NT2/D1 (cell line): ENCODE results near the gene TMEM130.
A peak's percentile ranks its signal among the peaks of the same experiment; 100 is the strongest.
"Not testable (repeated sequence)": the region's sequence is repeated elsewhere in the genome, so short reads cannot be mapped to it uniquely, and the experiment has no call there.

ENCODE experiments used
- DNase-seq: peaks from one replicate; pipeline ENCODE4 v3.0.0-alpha.2; 2011; ENCODE audit warnings: low read depth, low spot score
- H3K27me3 ChIP-seq: 2 replicates; pipeline ENCODE4 v1.6.0; 2011; ENCODE audit warnings: mild to moderate bottlenecking; ENCODE audit not compliant: insufficient read length, insufficient read depth
- H3K36me3 ChIP-seq: 2 replicates; pipeline ENCODE4 v1.6.1; 2011; ENCODE audit warnings: mild to moderate bottlenecking, low read length, mixed read lengths; ENCODE audit not compliant: insufficient read depth, insufficient read length
- H3K4me1 ChIP-seq: 2 replicates; pipeline ENCODE4 v1.5.1; 2011; ENCODE audit not compliant: insufficient read depth, insufficient read length
- H3K4me3 ChIP-seq: 2 replicates; pipeline ENCODE4 v1.5.1; 2011; ENCODE audit warnings: low read depth; ENCODE audit not compliant: insufficient read length
- H3K9ac ChIP-seq: 2 replicates; pipeline ENCODE4 v1.6.0; 2011; ENCODE audit warnings: low read depth; ENCODE audit not compliant: insufficient read length
- H3K9me3 ChIP-seq: 2 replicates; pipeline ENCODE4 v1.5.1; 2011; ENCODE audit warnings: mild to moderate bottlenecking, low read length; ENCODE audit not compliant: insufficient read depth
- SUZ12 ChIP-seq: IDR thresholded peaks from 2 replicates; pipeline ENCODE4 v1.6.1; 2011; ENCODE audit not compliant: insufficient read length, insufficient read depth; ENCODE audit errors: extremely low read depth
- YY1 ChIP-seq: IDR thresholded peaks from 2 replicates; pipeline ENCODE4 v1.6.1; 2011; ENCODE audit not compliant: insufficient read length, insufficient read depth
- ZNF274 ChIP-seq: IDR thresholded peaks from 2 replicates; pipeline ENCODE4 v1.6.1; 2011; ENCODE audit warnings: mild to moderate bottlenecking, low read depth, low read length

Gene TMEM130

GRCh38 chr7:98862203-98862602 lies 7.6 kb downstream of the TMEM130 start:
- no peak overlapping the region for H3K9ac ChIP-seq
- no peaks in the 10 kb centered on the region for H3K4me1 ChIP-seq
- H3K27me3 ChIP-seq = no peaks in the 10 kb centered on the region
- TF ChIP-seq ZNF274 (no peak), YY1 (no peak), SUZ12 (no peak)
- no peak for DNase-seq
- no peaks in the 10 kb centered on the region for H3K9me3 ChIP-seq
- no peak overlapping the region for H3K4me3 ChIP-seq
- no peaks in the 10 kb centered on the region for H3K36me3 ChIP-seq

GRCh38 chr7:98860071-98860470 lies 9.7 kb downstream of the TMEM130 start:
- H3K9ac ChIP-seq = no peak overlapping the region
- DNase-seq = no peak
- H3K36me3 ChIP-seq = no peaks in the 10 kb centered on the region
- no peaks in the 10 kb centered on the region for H3K9me3 ChIP-seq
- no peaks in the 10 kb centered on the region for H3K27me3 ChIP-seq
- TF ChIP-seq YY1 (no peak), SUZ12 (no peak), ZNF274 (no peak)
- no peak overlapping the region for H3K4me3 ChIP-seq
- H3K4me1 ChIP-seq = no peaks in the 10 kb centered on the region

- Histone ChIP-seq H3K9me3 (no peaks in the 10 kb centered on the region; the same call in 1 of the 2 replicates), H3K36me3 (peaks cover 8% of the 10 kb centered on the region), H3K9ac (peak overlapping the region; percentile 16), H3K4me1 (peaks cover 10% of the 10 kb centered on the region), H3K27me3 (no peaks in the 10 kb centered on the region), H3K4me3 (no peak overlapping the region)
- DNase-seq = no peak
- TF ChIP-seq SUZ12 = no peak
- TF ChIP-seq ZNF274 = no peak
- no peak for TF ChIP-seq YY1
These were observed 14.0 kb downstream of the TMEM130 start for GRCh38 chr7:98855610-98856422.

- DNase-seq = no peak
- Histone ChIP-seq H3K36me3 (peaks cover 13% of the 10 kb centered on the region), H3K27me3 (no peaks in the 10 kb centered on the region), H3K4me3 (no peak overlapping the region), H3K9me3 (peaks cover 19% of the 10 kb centered on the region), H3K9ac (no peak overlapping the region), H3K4me1 (peaks cover 10% of the 10 kb centered on the region)
- no peak for TF ChIP-seq YY1
- TF ChIP-seq SUZ12 = no peak
- TF ChIP-seq ZNF274 = no peak
These were observed 17.0 kb downstream of the TMEM130 start for GRCh38 chr7:98852826-98853225.

- no peak for TF ChIP-seq SUZ12
- TF ChIP-seq ZNF274 = no peak
- no peak for TF ChIP-seq YY1
- H3K4me3 ChIP-seq = no peak overlapping the region
These were observed 20.9 kb downstream of the TMEM130 start for GRCh38 chr7:98848918-98849317.

GRCh38 chr7:98842552-98842951 lies 27.3 kb downstream of the TMEM130 start:
- H3K9me3 ChIP-seq, H3K4me3 ChIP-seq, DNase-seq, H3K9ac ChIP-seq, H3K36me3 ChIP-seq, H3K27me3 ChIP-seq, H3K4me1 ChIP-seq: not testable (repeated sequence)

More at GRCh38 chr7:98848918-98849317, 20.9 kb downstream of the TMEM130 start:
- Histone ChIP-seq H3K36me3 (peaks cover 13% of the 10 kb centered on the region), H3K9me3 (peaks cover 27% of the 10 kb centered on the region), H3K9ac (no peak overlapping the region), H3K27me3 (no peaks in the 10 kb centered on the region), H3K4me1 (peaks cover 8% of the 10 kb centered on the region)
- no peak for DNase-seq

- Histone ChIP-seq H3K9ac (no peak overlapping the region), H3K36me3 (no peaks in the 10 kb centered on the region), H3K4me1 (no peaks in the 10 kb centered on the region), H3K9me3 (no peaks in the 10 kb centered on the region), H3K27me3 (no peaks in the 10 kb centered on the region), H3K4me3 (no peak overlapping the region)
- TF ChIP-seq SUZ12 (no peak), ZNF274 (no peak), YY1 (no peak)
- no peak for DNase-seq
These were observed 28.4 kb downstream of the TMEM130 start for GRCh38 chr7:98841179-98841997.
